ENCODE data around the gene ARID1B.
A peak's percentile ranks its signal among the peaks of the same experiment; 100 is the strongest.

ARID1B gene

DNA sequence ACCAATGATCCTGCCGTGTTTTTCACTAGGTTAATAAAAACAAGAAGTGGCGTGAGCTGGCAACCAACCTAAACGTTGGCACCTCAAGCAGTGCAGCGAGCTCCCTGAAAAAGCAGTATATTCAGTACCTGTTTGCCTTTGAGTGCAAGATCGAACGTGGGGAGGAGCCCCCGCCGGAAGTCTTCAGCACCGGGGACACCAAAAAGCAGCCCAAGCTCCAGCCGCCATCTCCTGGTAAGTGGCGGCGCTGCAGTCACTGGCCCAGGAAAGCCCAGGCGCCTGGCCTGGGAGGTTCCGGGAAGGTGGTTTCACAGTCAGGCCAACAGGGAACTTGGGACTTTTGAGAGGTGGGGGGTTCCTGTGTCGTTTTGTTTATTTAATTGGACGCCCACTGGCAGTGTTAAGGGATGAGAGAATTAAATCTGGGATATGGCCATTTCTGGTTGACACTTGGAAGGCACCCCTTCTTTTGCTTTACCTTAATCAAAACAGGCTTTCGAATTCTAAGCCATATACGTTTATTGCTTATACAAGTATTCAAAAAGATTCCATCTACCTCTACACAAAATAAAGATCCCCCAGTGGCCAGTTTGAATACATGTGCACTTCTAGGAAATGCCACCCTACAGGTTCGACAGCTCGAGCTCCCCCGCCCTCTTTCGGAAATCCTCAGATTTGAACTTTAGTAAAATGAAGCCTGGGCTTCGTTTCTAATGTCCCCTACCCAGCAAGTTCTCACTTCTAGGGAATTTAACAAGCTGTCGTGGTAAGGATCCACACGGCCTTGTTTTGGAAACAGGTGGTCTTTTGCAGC lies 407.2 kb downstream of the ARID1B start:
- H3K4me3 ChIP-seq (ENCODE audit: control insufficient read depth, low read depth, low read length): no peak overlapping the region
- TF ChIP-seq, protein P1, sequence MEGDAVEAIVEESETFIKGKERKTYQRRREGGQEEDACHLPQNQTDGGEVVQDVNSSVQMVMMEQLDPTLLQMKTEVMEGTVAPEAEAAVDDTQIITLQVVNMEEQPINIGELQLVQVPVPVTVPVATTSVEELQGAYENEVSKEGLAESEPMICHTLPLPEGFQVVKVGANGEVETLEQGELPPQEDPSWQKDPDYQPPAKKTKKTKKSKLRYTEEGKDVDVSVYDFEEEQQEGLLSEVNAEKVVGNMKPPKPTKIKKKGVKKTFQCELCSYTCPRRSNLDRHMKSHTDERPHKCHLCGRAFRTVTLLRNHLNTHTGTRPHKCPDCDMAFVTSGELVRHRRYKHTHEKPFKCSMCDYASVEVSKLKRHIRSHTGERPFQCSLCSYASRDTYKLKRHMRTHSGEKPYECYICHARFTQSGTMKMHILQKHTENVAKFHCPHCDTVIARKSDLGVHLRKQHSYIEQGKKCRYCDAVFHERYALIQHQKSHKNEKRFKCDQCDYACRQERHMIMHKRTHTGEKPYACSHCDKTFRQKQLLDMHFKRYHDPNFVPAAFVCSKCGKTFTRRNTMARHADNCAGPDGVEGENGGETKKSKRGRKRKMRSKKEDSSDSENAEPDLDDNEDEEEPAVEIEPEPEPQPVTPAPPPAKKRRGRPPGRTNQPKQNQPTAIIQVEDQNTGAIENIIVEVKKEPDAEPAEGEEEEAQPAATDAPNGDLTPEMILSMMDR (IDR thresholded peaks at IDR 0.05; ENCODE audit: control insufficient read depth, insufficient read depth, low read depth, low read length, missing control alignments): peak; percentile 98
- DNase-seq (ENCODE audit: low read depth): no peak

DNA sequence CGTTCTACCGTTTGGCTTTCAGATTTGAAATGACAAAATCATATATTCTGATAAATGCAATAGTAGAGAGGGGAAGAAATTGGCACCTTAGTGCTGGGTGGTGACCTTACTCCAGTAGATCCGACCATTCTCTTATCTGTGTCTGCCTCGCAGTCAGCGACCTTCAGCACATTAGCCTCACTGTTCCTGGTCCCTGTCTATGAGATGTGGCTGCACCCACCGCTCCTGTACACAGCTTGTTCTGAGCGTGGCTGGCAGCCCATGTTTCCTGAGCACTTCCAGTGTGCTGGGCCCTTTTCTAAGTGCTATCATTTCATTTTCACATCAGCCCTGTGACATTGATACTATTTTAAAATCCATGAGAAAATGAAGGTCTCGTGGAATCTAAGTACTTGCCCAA lies 408.0 kb downstream of the ARID1B start:
- TF ChIP-seq, protein P1 (IDR thresholded peaks at IDR 0.05; ENCODE audit: control insufficient read depth, insufficient read depth, low read depth, low read length, missing control alignments): no peak
- H3K4me3 ChIP-seq (ENCODE audit: control insufficient read depth, low read depth, low read length): no peak overlapping the region
- DNase-seq (ENCODE audit: low read depth): no peak

GRCh38 chr6:157185986-157186385 lies 408.8 kb downstream of the ARID1B start:
- H3K4me3 ChIP-seq (ENCODE audit: control insufficient read depth, low read depth, low read length): no peak overlapping the region
- DNase-seq (ENCODE audit: low read depth): no peak
- TF ChIP-seq, protein P1 (IDR thresholded peaks at IDR 0.05; ENCODE audit: control insufficient read depth, insufficient read depth, low read depth, low read length, missing control alignments): no peak

- H3K4me3 ChIP-seq (ENCODE audit: control insufficient read depth, low read depth, low read length): no peak overlapping the region
- DNase-seq (ENCODE audit: low read depth): no peak
- TF ChIP-seq, protein P1 (IDR thresholded peaks at IDR 0.05; ENCODE audit: control insufficient read depth, insufficient read depth, low read depth, low read length, missing control alignments): no peak
Measured at GRCh38 chr6:157186785-157187181, 409.6 kb downstream of the ARID1B start.

DNA sequence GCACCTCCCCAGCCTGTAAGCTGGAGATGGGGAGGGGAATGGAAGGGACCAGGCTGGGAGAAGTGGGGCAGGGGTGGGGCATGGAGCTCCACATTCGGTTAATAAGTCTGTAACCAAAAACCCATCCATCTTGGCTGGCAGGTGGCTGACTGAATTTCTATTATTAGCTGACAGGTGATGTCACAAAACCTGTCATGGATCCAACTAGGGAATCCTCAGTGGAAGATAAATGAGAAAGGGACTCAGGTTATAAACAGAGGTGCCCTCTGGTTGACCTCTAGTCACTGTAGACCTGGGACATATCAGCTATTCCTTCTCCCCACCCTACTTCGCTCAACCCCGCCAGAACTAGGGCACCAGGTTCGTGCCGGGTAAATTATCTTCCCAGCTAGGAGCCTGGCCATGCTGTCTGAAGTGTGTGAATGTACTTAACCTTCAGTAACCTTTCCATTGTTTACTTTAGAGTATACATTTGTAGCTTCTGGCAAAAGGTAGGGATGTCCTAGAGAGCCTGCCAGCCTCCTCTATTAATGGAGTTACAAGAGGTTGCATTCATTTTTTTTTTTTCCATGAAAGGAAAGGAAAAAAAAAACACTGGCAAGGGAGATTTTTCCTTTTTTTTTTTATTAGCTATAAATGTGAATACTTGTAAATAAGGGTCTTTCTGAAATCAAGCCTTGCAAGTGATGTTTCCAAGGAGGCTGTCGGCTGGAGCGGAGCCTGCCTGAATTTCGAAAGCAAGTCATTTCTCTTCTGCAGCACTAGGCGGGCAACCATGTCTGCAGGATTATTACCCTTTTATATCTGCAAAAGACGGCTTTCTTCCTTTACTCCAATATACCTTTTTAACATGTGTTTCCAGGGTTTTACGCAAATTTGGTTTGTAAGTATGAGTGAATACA lies 410.3 kb downstream of the ARID1B start:
- TF ChIP-seq, protein P1 (IDR thresholded peaks at IDR 0.05; ENCODE audit: control insufficient read depth, insufficient read depth, low read depth, low read length, missing control alignments): no peak
- no peak for DNase-seq (ENCODE audit: low read depth)
- H3K4me3 ChIP-seq (ENCODE audit: control insufficient read depth, low read depth, low read length): no peak overlapping the region

GRCh38 chr6:157188213-157188612 lies 411.0 kb downstream of the ARID1B start:
- no peak for DNase-seq (ENCODE audit: low read depth)
- TF ChIP-seq, protein P1 (IDR thresholded peaks at IDR 0.05; ENCODE audit: control insufficient read depth, insufficient read depth, low read depth, low read length, missing control alignments): no peak
- no peak overlapping the region for H3K4me3 ChIP-seq (ENCODE audit: control insufficient read depth, low read depth, low read length)
